ENCODE data around the gene DENND2C.

DENND2C gene

GRCh38 chr1:114552106-114552639 lies 117.7 kb downstream of the DENND2C start:
- Mint-ChIP-seq H3K4me1 (ENCODE audit: low read depth) (no peaks in the 10 kb centered on the region), H3K4me3 (no peak overlapping the region), H3K27me3 (peaks cover 4% of the 10 kb centered on the region), H3K9me3 (no peaks in the 10 kb centered on the region), H3K36me3 (ENCODE audit: low read depth) (no peaks in the 10 kb centered on the region), H3K27ac (no peak overlapping the region)

- H3K9me3 Mint-ChIP-seq, result no peaks in the 10 kb centered on the region
- peaks cover 4% of the 10 kb centered on the region for H3K27me3 Mint-ChIP-seq
- no peaks in the 10 kb centered on the region for H3K4me1 Mint-ChIP-seq (ENCODE audit: low read depth)
- H3K27ac Mint-ChIP-seq, result no peak overlapping the region
- H3K36me3 Mint-ChIP-seq (ENCODE audit: low read depth), result no peaks in the 10 kb centered on the region
- H3K4me3 Mint-ChIP-seq, result no peak overlapping the region
Measured at GRCh38 chr1:114551400-114551799, 118.4 kb downstream of the DENND2C start.

- Mint-ChIP-seq H3K4me3 (no peak overlapping the region), H3K27ac (no peak overlapping the region), H3K9me3 (no peaks in the 10 kb centered on the region), H3K4me1 (ENCODE audit: low read depth) (no peaks in the 10 kb centered on the region), H3K27me3 (peaks cover 4% of the 10 kb centered on the region), H3K36me3 (ENCODE audit: low read depth) (no peaks in the 10 kb centered on the region)
Measured at GRCh38 chr1:114550336-114550735, 119.5 kb downstream of the DENND2C start.

- Mint-ChIP-seq H3K4me3 (no peak overlapping the region), H3K27ac (no peak overlapping the region), H3K27me3 (peaks cover 4% of the 10 kb centered on the region), H3K4me1 (ENCODE audit: low read depth) (no peaks in the 10 kb centered on the region), H3K36me3 (ENCODE audit: low read depth) (no peaks in the 10 kb centered on the region), H3K9me3 (no peaks in the 10 kb centered on the region)
Measured at GRCh38 chr1:114549137-114549536, 120.7 kb downstream of the DENND2C start.

GRCh38 chr1:114547076-114547475 lies 122.8 kb downstream of the DENND2C start:
- H3K27ac Mint-ChIP-seq, result no peak overlapping the region
- H3K4me3 Mint-ChIP-seq, result no peak overlapping the region
- H3K27me3 Mint-ChIP-seq, result peaks cover 6% of the 10 kb centered on the region
- H3K36me3 Mint-ChIP-seq (ENCODE audit: low read depth), result no peaks in the 10 kb centered on the region
- no peaks in the 10 kb centered on the region for H3K4me1 Mint-ChIP-seq (ENCODE audit: low read depth)
- no peaks in the 10 kb centered on the region for H3K9me3 Mint-ChIP-seq

- no peak overlapping the region for H3K27ac Mint-ChIP-seq
- H3K4me3 Mint-ChIP-seq, result no peak overlapping the region
- no peaks in the 10 kb centered on the region for H3K4me1 Mint-ChIP-seq (ENCODE audit: low read depth)
- peaks cover 3% of the 10 kb centered on the region for H3K27me3 Mint-ChIP-seq
- no peaks in the 10 kb centered on the region for H3K9me3 Mint-ChIP-seq
- H3K36me3 Mint-ChIP-seq (ENCODE audit: low read depth), result no peaks in the 10 kb centered on the region
Measured at GRCh38 chr1:114545796-114546195, 124.1 kb downstream of the DENND2C start.

GRCh38 chr1:114545315-114545714 lies 124.5 kb downstream of the DENND2C start:
- Mint-ChIP-seq H3K4me3 (no peak overlapping the region), H3K36me3 (ENCODE audit: low read depth) (no peaks in the 10 kb centered on the region), H3K27me3 (peaks cover 3% of the 10 kb centered on the region), H3K4me1 (ENCODE audit: low read depth) (no peaks in the 10 kb centered on the region), H3K9me3 (no peaks in the 10 kb centered on the region), H3K27ac (no peak overlapping the region)

GRCh38 chr1:114540821-114541220 lies 129.0 kb downstream of the DENND2C start:
- no peak overlapping the region for H3K27ac Mint-ChIP-seq
- no peaks in the 10 kb centered on the region for H3K4me1 Mint-ChIP-seq (ENCODE audit: low read depth)
- H3K36me3 Mint-ChIP-seq (ENCODE audit: low read depth), result no peaks in the 10 kb centered on the region
- no peak overlapping the region for H3K4me3 Mint-ChIP-seq
- H3K9me3 Mint-ChIP-seq, result no peaks in the 10 kb centered on the region
- H3K27me3 Mint-ChIP-seq, result peaks cover 3% of the 10 kb centered on the region

- no peaks in the 10 kb centered on the region for H3K9me3 Mint-ChIP-seq
- no peak overlapping the region for H3K4me3 Mint-ChIP-seq
- no peaks in the 10 kb centered on the region for H3K4me1 Mint-ChIP-seq (ENCODE audit: low read depth)
- peaks cover 3% of the 10 kb centered on the region for H3K27me3 Mint-ChIP-seq
- H3K36me3 Mint-ChIP-seq (ENCODE audit: low read depth), result no peaks in the 10 kb centered on the region
- no peak overlapping the region for H3K27ac Mint-ChIP-seq
Measured at GRCh38 chr1:114540272-114540671, 129.6 kb downstream of the DENND2C start.

- Mint-ChIP-seq H3K27ac (no peak overlapping the region), H3K4me3 (no peak overlapping the region), H3K9me3 (no peaks in the 10 kb centered on the region), H3K36me3 (ENCODE audit: low read depth) (no peaks in the 10 kb centered on the region), H3K27me3 (no peaks in the 10 kb centered on the region), H3K4me1 (ENCODE audit: low read depth) (no peaks in the 10 kb centered on the region)
Measured at GRCh38 chr1:114536043-114536442, 133.8 kb downstream of the DENND2C start.

GRCh38 chr1:114535401-114535800 lies 134.4 kb downstream of the DENND2C start:
- H3K36me3 Mint-ChIP-seq (ENCODE audit: low read depth), result no peaks in the 10 kb centered on the region
- no peak overlapping the region for H3K27ac Mint-ChIP-seq
- H3K9me3 Mint-ChIP-seq, result no peaks in the 10 kb centered on the region
- H3K27me3 Mint-ChIP-seq, result no peaks in the 10 kb centered on the region
- H3K4me3 Mint-ChIP-seq, result no peak overlapping the region
- H3K4me1 Mint-ChIP-seq (ENCODE audit: low read depth), result no peaks in the 10 kb centered on the region
